Measurements from ENCODE around the gene NHERF1.

DNA sequence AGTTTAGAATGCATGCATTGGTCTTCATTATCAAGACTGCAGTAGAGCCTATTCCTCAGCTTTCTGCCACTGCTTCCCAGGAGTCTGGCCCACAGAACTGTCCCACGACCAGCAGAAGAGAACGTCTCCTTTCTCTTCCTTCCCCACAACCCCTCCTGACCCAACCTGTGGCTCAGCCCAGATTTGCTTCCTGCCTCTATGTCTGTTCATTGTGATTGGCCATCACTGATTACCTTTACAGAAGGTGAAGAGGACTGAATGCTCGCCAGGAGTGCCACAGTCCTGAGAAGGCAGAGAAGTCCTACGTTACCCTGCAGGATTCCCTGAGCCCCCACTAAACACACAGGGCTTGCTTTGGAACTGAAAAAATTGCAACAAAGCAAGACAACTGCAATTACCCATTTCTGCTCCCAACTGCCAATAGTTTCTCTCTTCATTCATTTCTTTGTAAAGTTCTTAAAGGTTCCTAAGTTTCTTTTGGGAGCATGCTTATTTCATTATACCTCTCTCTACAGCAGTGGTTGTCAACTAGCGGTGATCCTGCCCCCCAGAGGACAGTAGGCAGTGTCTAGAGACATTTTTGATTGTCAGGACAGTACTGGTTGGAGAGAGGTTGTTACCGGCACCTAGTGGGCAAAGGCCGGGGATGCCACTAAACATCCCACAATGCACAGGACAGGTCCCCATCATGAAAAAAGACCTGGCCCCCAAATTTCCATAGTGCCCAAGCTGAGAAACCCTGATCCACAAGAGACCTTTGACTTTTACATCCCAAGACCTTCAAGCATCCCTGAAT is 32.2 kb downstream of the NHERF1 start:
- TF ChIP-seq, protein P1, sequence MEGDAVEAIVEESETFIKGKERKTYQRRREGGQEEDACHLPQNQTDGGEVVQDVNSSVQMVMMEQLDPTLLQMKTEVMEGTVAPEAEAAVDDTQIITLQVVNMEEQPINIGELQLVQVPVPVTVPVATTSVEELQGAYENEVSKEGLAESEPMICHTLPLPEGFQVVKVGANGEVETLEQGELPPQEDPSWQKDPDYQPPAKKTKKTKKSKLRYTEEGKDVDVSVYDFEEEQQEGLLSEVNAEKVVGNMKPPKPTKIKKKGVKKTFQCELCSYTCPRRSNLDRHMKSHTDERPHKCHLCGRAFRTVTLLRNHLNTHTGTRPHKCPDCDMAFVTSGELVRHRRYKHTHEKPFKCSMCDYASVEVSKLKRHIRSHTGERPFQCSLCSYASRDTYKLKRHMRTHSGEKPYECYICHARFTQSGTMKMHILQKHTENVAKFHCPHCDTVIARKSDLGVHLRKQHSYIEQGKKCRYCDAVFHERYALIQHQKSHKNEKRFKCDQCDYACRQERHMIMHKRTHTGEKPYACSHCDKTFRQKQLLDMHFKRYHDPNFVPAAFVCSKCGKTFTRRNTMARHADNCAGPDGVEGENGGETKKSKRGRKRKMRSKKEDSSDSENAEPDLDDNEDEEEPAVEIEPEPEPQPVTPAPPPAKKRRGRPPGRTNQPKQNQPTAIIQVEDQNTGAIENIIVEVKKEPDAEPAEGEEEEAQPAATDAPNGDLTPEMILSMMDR (IDR thresholded peaks at IDR 0.05) = peak; percentile 57 to 72 (median 64)
- no peak for TF ChIP-seq POLR2A (IDR thresholded peaks at IDR 0.05)

All from right lobe of liver (tissue), 4 donors.